ENCODE data around the gene RNF152. TPM values are rescaled to one million over a fixed set of nuclear protein-coding genes. Genes with fewer than 3 reads are reported as not detected.

Gene RNF152
- total RNA-seq, 3 donors from 2014 or later (not counting 1 experiment from before 2014, with no cell fraction given): 0.49 to 1.3 (median 0.50) TPM

DNA sequence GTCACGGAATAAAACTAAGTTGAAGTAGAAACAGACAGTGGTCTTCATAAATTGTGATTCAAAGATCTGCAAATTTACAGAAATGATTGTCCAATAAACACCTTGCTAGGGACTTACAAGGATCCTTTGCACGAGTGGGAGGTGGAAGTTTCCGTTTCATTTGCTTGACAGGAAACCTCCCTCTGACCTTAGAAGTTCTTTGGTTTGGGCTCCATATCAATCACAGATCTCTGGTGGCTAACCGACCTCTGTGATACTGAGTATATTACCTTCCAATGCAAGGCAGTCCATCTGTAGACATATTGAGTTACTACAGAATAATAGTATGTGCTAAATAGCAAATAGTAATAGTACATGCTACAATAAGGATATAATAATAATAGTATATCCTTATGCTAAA is 33.7 kb upstream of the RNF152 start:
- intact Hi-C loops (cut with micrococcal nuclease): no loop called here
- no peaks in the 10 kb centered on the region for H3K27me3 ChIP-seq (ENCODE audit: control insufficient read depth, insufficient read depth, low read length)
- H3K9me3 ChIP-seq (ENCODE audit: control insufficient read depth, insufficient read depth, low read length): peaks cover 4% of the 10 kb centered on the region
- peak in 1 of 2 donors; percentile 36 for DNase-seq
- peak; percentile 40 to 74 (median 48) for ATAC-seq
- no peak overlapping the region for H3K27ac ChIP-seq (ENCODE audit: low read length)
- H3K4me3 Mint-ChIP-seq: peak overlapping the region; percentile 25
- peaks cover 13 to 21% of the 10 kb centered on the region in 2 donors for H3K4me1 Mint-ChIP-seq
- H3K27ac Mint-ChIP-seq: no peak overlapping the region
- WGBS (ENCODE audit: insufficient coverage): 36% methylated on average over 4 of the region's 4 CpGs
- no peaks in the 10 kb centered on the region for H3K36me3 Mint-ChIP-seq
- TF ChIP-seq, protein P1, sequence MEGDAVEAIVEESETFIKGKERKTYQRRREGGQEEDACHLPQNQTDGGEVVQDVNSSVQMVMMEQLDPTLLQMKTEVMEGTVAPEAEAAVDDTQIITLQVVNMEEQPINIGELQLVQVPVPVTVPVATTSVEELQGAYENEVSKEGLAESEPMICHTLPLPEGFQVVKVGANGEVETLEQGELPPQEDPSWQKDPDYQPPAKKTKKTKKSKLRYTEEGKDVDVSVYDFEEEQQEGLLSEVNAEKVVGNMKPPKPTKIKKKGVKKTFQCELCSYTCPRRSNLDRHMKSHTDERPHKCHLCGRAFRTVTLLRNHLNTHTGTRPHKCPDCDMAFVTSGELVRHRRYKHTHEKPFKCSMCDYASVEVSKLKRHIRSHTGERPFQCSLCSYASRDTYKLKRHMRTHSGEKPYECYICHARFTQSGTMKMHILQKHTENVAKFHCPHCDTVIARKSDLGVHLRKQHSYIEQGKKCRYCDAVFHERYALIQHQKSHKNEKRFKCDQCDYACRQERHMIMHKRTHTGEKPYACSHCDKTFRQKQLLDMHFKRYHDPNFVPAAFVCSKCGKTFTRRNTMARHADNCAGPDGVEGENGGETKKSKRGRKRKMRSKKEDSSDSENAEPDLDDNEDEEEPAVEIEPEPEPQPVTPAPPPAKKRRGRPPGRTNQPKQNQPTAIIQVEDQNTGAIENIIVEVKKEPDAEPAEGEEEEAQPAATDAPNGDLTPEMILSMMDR (IDR thresholded peaks at IDR 0.05): no peak
- H3K4me3 ChIP-seq (ENCODE audit: low read length): no peak overlapping the region
- H3K36me3 ChIP-seq (ENCODE audit: control insufficient read depth, insufficient read depth, low read length): no peaks in the 10 kb centered on the region
- peaks cover 8% of the 10 kb centered on the region for H3K4me1 ChIP-seq (ENCODE audit: control insufficient read depth, insufficient read depth, low read length)
- peaks cover 2 to 18% of the 10 kb centered on the region in 2 donors for H3K27me3 Mint-ChIP-seq (ENCODE audit: low read depth in 2 of 2)
- H3K9me3 Mint-ChIP-seq: peaks cover 0 to 3% of the 10 kb centered on the region in 2 donors

GRCh38 chr18:61924550-61924949 is 31.7 kb upstream of the RNF152 start:
- Mint-ChIP-seq H3K4me1 (peaks cover 13 to 21% of the 10 kb centered on the region in 2 donors), H3K27me3 (ENCODE audit: low read depth in 2 of 2) (peaks cover under 1 to 4% of the 10 kb centered on the region in 2 donors), H3K36me3 (no peaks in the 10 kb centered on the region), H3K27ac (no peak overlapping the region), H3K4me3 (no peak overlapping the region), H3K9me3 (peaks cover 0 to 3% of the 10 kb centered on the region in 2 donors)
- TF ChIP-seq, protein P1 (IDR thresholded peaks at IDR 0.05): no peak
- no peak for ATAC-seq
- no peak overlapping the region for H3K4me3 ChIP-seq (ENCODE audit: low read length)
- no peak overlapping the region for H3K27ac ChIP-seq (ENCODE audit: low read length)
- H3K36me3 ChIP-seq (ENCODE audit: control insufficient read depth, insufficient read depth, low read length): no peaks in the 10 kb centered on the region
- no peak for DNase-seq
- intact Hi-C loops (cut with micrococcal nuclease): no loop called here
- peaks cover 4% of the 10 kb centered on the region for H3K9me3 ChIP-seq (ENCODE audit: control insufficient read depth, insufficient read depth, low read length)
- WGBS (ENCODE audit: insufficient coverage): 77% methylated on average over 5 of the region's 5 CpGs
- H3K27me3 ChIP-seq (ENCODE audit: control insufficient read depth, insufficient read depth, low read length): no peaks in the 10 kb centered on the region
- peaks cover 8% of the 10 kb centered on the region for H3K4me1 ChIP-seq (ENCODE audit: control insufficient read depth, insufficient read depth, low read length)

GRCh38 chr18:61922435-61922834 is 29.6 kb upstream of the RNF152 start:
- Histone ChIP-seq H3K27ac (ENCODE audit: low read length) (no peak overlapping the region), H3K4me1 (ENCODE audit: control insufficient read depth, insufficient read depth, low read length) (peaks cover 6% of the 10 kb centered on the region), H3K4me3 (ENCODE audit: low read length) (no peak overlapping the region), H3K27me3 (ENCODE audit: control insufficient read depth, insufficient read depth, low read length) (no peaks in the 10 kb centered on the region), H3K36me3 (ENCODE audit: control insufficient read depth, insufficient read depth, low read length) (no peaks in the 10 kb centered on the region), H3K9me3 (ENCODE audit: control insufficient read depth, insufficient read depth, low read length) (no peaks in the 10 kb centered on the region)
- Mint-ChIP-seq H3K9me3 (peaks cover 0 to 3% of the 10 kb centered on the region in 2 donors), H3K4me1 (peaks cover 13 to 21% of the 10 kb centered on the region in 2 donors), H3K36me3 (no peaks in the 10 kb centered on the region), H3K4me3 (no peak overlapping the region), H3K27me3 (ENCODE audit: low read depth in 2 of 2) (no peaks in the 10 kb centered on the region), H3K27ac (no peak overlapping the region)
- TF ChIP-seq, protein P1 (IDR thresholded peaks at IDR 0.05): no peak
- DNase-seq: no peak
- peak in 1 of 3 donors; percentile 36 for ATAC-seq
- intact Hi-C loops (cut with micrococcal nuclease): no loop called here
- 73% methylated on average over 3 of the region's 3 CpGs for WGBS (ENCODE audit: insufficient coverage)

DNA sequence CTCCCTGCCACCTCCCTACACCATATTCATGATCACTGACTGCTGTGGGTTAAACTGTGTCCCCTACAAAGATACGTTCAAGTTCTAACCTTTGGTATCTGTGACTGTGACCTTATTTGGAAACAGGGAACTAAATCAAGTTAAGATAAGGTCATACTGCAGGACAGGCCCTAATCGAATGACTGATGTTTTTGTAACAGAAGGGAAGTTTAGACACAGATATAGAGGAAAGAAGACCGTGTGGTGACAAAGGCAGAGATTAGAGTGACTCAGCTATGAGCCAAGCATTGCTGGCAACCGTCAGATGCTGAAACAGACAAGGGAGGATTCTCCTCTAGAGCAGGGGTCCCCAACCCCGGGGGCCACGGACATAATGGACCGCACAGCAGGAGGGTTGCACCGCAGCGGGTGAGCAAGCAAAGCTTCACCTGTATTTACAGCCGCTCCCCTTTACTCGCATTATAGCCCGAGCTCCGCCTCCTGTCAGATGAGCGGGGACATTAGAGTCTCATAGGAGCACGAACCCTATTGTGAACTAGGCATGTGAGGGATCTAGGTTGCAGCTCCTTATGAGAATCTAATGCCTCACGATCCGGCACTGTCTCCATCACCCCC is 28.9 kb upstream of the RNF152 start:
- H3K36me3 ChIP-seq (ENCODE audit: control insufficient read depth, insufficient read depth, low read length): no peaks in the 10 kb centered on the region
- no peaks in the 10 kb centered on the region for H3K9me3 ChIP-seq (ENCODE audit: control insufficient read depth, insufficient read depth, low read length)
- H3K27me3 ChIP-seq (ENCODE audit: control insufficient read depth, insufficient read depth, low read length): no peaks in the 10 kb centered on the region
- no peaks in the 10 kb centered on the region for H3K36me3 Mint-ChIP-seq
- H3K4me1 Mint-ChIP-seq: peaks cover 8 to 14% of the 10 kb centered on the region in 2 donors
- H3K27ac Mint-ChIP-seq: no peak overlapping the region
- no peaks in the 10 kb centered on the region for H3K27me3 Mint-ChIP-seq (ENCODE audit: low read depth in 2 of 2)
- WGBS (ENCODE audit: insufficient coverage): 88% methylated on average over 17 of the region's 17 CpGs
- peaks cover 0 to 3% of the 10 kb centered on the region in 2 donors for H3K9me3 Mint-ChIP-seq
- TF ChIP-seq, protein P1 (IDR thresholded peaks at IDR 0.05): no peak
- H3K4me3 Mint-ChIP-seq: no peak overlapping the region
- intact Hi-C loops (cut with micrococcal nuclease): no loop called here
- no peak overlapping the region for H3K27ac ChIP-seq (ENCODE audit: low read length)
- no peaks in the 10 kb centered on the region for H3K4me1 ChIP-seq (ENCODE audit: control insufficient read depth, insufficient read depth, low read length)
- H3K4me3 ChIP-seq (ENCODE audit: low read length): no peak overlapping the region
- ATAC-seq (peak in 1 of 3 donors; percentile 75), DNase-seq (no peak)
